DMS 273 (cell line): ENCODE results near the gene ZBTB7C.
A peak's percentile ranks its signal among the peaks of the same experiment; 100 is the strongest.
"Not testable (repeated sequence)": the region's sequence is repeated elsewhere in the genome, so short reads cannot be mapped to it uniquely, and the experiment has no call there.

Source experiments
- DNase-seq: peaks from one replicate; lab custom pipeline; 2025; ENCODE audit not compliant: unreplicated experiment; lab: John Stamatoyannopoulos, UW

The ZBTB7C gene

DNA sequence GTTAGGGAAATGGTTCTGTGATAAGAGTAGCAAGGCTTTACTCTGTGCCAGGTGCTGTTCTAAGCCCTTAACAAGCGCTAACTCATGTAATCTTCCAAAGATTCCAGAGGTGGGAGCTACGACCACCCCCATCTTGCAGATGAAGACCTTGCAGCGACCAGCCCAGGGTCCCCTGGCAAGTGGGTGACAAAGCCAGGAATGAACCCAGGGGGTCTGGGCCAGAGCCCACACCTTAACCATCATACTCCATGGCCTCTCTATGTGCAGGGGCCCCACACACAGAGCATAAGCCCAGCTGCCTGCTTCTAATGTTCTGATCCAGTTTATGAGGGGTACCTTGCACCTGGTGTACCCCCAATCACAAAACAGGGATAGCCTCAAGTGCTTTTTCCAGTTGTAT, 105.3 kb downstream of the ZBTB7C start:
- DNase-seq = no peak

DNA sequence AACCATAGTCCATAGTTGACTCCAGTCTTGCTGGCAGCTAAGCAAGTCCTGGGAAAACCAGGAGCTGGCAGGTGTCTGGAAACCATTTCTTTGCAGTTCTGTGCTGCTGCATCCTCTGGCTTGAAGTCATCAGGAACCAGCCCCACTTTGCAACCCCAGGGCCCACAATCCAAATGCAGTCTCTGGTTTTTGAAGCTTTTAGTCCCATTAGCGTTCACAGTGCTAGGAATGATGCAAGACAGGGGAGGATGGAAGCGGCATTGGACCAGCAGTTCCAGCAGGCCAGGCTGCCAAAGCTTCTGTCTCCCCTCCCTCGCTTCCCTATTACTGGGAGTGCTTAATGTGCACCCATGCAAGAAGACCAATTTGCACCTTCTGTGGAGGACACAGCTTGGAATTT, 106.4 kb downstream of the ZBTB7C start:
- DNase-seq = no peak

DNA sequence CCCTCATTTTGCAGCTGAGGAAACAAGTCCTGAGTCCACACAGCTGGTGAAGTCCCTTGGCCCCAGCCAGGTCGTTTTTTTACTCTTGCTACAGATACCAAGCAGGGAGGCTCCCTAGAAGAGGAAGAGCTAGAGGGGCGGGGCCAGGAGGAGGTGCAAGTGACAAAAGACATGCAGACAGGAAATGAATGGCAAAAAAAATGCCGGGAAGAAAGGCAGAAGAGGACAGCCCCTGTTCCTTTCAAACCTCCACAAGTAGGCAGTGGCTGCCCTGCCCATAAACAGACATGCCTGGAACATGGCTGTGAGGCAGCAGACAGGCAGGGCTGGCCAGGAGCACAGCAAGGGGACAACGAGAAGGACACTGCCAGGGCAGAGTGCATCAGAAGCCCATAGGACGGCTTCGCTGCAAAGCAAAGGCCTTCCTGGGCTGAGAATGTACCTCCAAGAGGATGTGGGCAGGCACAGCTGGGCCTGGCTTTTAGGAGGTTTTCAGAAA, 108.7 kb downstream of the ZBTB7C start:
- no peak for DNase-seq

DNA sequence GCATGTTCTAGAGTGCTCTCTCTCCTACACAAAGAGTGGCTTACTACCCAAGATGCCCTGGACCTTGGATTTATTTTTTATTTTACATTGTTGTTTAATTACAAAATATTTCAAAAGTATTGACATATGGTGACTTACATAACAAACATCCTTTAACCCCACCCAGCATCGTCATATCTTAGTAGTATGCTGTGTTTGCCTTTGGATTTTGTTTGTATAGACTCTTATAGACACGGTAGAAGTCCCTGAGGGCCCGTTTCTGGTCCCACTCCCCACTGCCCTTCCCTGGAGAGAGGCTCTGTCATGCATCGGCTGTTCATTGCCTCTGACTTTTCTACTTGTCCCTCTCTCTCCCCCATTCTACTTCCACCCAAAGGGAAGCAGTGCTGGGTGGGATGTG, 112.0 kb downstream of the ZBTB7C start:
- no peak for DNase-seq

DNA sequence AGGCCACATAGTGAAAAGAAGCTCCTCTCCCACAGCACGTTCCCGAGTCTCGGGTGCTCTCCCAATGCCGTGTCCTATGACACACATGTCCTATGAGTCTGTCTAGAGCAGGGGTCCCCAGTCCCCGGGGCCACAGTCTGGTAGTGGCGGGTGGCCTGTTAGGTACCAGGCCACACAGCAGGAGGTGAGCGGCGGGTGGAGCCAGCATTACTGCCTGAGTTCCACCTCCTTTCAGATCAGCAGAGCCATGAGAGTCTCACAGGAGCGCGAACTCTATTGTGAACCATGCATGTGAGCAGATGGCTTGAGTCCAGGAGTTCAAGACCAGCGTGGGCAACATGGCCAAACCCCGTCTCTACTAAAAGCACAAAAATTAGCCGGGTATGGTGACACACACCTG, 112.6 kb downstream of the ZBTB7C start:
- DNase-seq = no peak

DNA sequence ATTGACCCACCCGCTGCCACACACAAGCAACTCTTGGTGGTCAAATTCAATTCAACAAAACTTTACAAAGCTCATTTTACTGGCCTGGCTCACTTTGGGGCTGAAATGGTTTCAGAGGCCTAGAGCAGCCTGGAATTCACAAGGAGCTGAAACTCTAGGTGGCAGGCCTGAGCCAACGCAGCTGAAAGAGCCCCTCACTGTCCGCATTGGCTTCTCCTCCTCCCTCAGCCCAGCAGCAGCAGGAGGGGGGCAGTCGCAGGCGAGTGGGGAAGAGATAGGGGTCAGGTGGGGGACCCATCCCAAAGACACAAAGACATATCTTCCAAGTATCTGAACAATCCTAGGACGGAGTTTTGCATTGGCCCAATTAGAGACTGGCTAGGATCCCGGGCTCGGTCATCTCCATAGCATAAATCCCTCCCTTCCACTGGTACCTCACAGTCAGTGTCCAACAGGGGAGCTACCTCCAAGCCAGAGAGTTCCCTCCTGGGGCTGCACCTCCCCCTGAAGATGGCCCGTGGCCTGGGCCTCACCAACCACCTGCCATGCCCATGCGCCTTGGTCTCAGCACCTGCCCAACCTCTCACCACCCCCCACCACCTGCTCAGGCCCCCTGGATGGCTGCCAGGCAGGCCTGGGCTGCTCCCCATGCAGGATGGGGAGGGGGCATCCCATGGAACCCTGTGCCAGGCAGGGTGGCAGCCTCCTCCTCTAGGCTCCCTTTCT, 113.4 kb downstream of the ZBTB7C start:
- peak; percentile 15 for DNase-seq

DNA sequence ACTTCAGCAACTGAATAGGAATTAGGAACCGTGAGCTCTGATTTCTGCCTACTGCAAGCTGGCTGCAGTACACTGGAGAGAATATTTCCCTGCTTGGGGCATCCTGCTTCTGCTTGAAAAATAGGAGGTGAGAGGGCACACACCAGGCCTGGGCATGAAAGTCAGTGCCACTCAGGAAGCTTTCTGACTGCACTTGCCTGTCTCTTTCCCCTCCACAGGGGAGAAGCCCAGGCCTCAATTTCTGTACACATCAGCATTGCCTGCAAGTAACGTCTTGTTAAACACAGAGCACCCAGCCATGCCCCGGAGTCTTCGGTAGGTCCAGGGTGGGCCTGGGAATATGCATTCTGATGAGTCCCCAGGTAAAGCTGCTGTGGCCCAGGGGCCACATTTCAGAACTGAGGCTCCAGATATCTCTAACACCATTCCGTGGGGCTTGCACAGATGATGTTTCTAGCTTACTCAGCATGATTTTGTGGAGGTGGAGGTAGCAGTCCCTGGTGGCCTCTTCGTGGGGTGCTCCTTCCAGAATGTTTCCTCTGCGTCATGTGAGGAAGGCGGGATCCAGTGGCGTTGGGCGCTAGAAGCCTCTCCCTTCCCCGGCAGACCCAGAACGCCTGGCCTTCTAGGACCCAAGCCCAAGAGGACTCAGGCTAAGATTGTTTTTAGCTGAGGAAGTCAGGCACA, 114.1 kb downstream of the ZBTB7C start:
- DNase-seq = no peak

DNA sequence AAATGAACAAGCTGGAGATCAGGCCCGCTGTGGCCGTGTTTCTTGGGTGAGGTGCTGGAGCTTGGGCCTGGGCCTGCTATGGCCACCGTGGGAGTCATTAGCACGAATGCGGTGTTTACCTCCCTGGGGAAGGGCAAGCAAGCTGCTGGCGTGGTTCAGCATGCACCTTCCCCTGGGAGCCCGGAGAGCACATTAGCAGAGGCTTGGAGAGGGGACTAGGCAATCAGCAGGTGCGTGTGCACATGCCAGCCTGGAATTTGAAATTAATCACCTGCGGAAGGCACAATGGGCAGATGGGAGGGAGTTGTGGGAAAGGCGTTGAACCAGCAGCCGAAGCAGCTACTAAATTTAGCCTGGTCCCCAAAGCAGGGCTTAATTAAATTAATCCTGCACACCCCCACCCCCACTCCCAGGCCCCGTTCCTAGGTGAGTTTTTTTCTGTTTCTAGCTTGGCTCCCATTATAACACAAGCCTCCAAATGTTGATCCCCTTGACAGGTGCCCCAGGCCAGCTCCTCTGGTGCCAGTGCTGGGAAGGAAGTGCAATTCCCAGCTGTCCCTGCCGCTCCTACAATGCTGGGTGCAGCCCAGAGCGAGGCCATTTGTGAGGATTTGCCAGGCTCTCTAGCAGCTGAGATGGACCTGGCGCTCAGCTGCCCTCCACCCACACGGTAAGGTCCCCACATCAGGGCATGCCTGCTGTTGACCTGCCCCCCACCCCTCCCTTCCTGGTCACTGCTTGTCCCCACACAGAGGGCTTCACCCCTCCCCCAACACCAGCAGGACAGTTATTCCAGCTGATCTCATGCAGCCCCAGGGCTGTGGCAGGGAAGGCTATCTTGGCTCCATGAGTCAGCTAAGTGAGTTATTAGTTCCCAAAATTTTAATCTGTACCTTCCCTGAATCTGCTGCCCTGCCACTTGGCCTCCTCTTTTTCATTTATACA, 115.0 kb downstream of the ZBTB7C start:
- DNase-seq = peak; percentile 35

DNA sequence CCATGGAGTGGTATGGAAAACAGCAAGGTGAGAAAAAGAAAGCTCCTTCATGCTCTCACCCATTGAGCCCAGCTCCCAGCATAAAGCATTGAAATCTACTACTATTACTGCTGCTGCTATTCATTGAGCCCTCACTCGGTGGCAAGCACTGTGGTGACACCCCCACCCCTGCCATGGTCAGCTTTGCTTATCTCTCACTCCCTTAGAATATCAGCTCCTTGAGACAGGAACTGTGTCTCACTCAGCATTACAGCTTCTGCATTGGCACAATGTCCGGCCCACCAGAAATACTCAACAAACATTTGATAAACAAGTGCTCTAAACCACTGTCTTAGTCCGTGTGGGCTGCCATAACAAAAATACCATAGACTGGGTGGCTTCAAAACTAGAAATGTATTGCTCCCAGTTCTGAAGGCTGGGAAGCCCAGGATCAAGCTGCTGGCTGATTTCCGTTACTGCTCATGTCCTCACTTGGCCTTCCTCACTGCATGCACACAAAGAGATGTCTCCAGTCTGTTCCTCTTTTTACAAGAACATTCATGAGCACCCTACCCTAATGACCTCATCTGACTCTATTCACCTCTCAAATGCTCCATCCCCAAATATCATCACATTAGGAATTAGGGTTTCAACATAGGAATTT, 116.3 kb downstream of the ZBTB7C start:
- no peak for DNase-seq

DNA sequence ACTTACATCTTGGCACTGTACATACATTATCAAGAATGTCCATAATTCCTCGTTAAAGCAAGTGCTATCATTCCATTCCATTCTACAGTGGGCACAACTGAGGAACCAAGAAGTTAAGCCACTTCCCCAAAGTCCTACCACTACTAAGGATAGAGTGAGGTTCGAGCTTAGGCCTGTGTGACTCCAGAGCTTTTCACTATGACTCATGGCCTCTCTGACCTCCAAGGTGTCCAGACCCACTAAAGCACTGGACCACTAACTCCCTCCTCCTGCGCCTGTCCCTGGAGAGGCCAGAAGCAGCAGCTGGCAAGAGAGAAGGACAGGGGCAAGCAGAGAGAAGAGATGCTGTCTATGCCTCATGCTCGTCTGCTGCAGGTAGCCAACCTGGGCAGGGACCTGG, 117.0 kb downstream of the ZBTB7C start:
- DNase-seq = no peak

DNA sequence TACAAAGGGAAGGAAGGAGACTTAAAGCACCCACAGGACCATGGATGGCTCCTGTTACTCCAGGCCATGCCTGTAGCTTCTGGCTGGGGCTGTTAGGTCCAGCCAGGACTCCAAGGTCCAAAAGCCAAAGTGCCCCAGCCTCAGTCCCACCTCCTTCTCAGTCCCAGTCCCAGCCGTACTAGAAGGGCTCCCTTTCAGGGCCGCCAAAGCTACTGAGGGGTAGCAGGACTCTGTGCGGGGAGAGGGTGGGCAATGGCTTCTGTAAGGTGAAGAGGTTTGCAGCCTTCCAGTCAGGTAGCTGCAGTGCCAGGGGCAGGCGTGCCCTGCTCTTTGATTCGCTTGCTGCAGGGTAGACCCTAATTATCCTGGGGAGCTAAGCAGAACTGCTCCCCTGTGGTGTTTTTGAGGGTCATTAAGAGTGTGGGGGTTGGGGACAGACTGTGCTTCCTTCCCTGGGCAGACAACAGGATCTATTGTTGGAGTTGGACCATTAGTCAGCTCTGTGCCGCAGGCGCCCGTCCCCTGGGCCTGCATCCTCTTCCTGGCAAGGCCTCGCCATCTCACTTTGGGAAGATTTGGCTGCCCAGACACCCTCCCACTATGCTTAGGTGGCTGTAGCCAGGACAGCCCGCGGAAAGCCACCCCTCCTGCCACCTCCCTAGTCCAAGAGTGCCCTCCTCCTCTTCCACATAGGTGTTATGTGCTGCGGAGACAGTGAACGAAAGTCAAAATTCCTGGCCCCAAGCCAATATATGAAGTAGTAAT, 118.8 kb downstream of the ZBTB7C start:
- DNase-seq = no peak

DNA sequence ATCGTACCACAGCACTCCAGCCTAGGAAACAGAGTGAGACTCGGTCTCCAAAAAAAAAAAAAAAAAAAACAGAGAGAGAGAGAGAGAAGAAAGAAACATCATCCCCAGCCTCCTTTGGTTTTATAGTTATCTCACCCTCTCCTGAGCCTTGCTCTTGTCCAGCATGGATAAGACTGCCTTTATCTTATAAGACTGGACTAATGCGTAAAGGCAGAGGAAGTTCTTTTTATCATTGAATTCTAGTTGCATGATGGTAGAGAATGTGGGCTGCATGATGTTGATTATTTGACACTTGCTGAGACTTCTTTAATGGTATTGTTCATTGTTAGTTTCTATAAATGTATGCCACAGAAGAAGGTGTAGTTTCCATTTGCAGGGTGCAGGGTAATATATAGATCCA, 124.4 kb downstream of the ZBTB7C start:
- DNase-seq = no peak

DNA sequence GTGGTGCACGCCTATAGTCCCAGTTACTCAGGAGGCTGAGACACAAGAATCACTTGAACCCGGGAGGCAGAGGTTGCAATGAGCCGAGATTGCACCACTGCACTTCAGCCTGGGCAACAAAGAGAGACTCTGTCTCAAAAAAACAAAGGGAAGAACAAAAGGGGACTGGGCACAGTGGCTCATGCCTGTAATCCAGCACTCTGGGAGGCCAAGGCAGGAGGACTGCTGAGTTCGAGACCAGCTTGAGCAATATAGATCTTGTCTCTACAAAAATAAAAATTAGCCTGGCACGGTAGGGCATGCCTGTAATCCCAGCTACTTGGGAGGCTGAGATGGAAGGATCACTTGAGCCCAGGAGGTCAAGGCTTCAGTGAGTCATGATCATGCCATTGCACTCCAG, 125.2 kb downstream of the ZBTB7C start:
- DNase-seq = not testable (repeated sequence)

DNA sequence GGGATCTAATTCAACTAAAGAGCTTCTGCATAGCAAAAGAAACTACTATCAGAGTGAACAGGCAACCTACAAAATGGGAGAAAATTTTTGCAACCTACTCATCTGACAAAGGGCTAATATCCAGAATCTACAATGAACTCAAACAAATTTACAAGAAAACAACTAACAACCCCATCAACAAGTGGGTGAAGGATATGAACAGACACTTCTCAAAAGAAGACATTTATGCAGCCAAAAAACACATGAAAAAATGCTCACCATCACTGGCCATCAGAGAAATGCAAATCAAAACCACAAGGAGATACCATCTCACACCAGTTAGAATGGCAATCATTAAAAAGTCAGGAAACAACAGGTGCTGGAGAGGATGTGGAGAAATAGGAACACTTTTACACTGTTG, 127.7 kb downstream of the ZBTB7C start:
- DNase-seq = not testable (repeated sequence)

DNA sequence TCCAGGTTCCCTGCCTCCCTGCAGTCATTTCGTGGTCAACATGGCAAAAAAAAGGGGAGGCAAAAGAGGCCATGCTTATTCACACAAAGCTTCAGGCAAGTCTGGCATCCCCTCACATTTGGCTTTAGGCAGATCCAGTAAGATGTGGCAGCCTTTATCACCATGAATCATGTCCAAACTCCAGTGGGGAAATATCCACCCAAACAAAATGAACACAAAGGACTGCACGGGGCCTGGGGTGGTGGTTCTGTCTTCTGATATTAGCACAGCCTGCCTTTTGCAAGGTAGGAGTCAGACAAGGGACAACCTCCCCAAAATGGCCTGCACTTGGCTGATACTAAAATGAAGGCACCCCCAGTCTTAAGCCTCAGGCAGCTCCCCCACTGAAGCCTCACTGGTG, 129.9 kb downstream of the ZBTB7C start:
- DNase-seq = no peak

DNA sequence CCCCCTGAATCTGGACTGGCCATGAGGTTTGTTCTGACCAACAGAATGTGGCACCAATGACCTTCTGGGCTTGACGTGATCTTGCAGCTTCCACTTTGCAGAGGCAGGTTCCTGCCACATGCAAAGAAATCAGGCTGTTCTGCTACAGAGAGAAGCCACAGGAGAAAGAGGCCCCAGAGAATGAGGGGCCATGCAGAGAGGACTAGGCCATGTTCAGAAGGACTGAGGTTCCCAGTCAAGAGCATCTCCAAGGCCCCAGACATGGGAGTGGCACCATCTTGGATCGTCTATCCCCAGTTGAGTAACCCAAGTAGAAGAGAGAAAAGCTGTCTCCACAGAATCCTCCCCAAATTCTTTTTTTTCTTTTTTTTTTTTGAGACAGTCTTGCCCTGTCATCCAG, 131.1 kb downstream of the ZBTB7C start:
- no peak for DNase-seq

DNA sequence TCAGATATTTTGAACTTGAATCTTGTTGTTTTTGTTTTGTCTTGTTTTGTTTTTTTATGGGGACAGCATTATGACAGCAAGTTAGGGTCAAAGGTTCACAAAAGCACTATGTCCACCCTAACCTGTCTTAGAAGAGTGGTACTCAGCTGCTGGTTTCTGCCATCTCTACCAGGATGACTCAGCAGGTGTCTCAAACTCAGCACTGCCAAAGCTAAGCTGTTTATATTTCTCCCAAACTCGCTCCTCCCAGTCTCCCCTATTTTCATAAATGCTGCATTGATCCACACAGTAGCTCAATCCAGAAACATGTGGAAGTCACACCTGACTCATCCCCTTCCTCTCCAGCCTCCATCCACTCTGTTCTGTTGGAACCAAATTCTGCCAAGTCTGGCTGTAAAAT, 134.9 kb downstream of the ZBTB7C start:
- DNase-seq = no peak

DNA sequence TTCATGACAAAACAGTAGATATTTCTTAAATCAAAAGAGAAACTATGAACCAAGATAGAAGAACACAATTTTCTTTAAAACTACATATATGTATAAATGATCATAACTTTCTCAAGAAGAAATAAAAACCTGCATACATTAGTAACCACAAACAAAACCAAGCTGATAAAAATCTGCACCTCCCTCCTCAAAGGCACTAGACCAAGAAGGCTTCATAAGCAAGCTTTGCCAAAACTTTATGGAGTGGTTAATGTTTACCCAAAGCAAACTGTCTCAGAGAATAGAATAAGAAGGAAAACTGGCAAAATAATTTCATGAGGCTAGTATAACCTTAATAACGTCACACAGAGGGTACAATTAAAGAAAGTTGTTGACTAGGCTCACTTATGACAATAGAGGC, 138.3 kb downstream of the ZBTB7C start:
- DNase-seq = no peak

DNA sequence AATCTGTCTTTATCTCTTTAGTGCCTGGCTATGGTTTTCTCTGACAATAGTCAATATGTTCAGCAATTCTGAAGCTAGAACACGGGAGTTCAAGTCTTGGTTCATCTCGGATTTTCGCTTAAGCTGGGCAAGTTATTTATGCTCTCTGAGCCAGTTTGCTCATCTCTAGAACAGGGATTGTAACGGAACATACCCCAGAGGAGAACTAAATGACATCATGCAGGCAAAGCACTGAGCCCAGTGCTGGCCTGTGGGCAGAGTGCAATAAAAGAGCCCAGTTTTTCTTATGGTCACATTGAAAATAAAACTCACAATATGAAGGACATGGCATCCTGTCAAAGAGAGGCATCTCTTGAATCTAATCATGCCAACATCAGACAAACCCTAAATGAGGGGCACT, 143.9 kb downstream of the ZBTB7C start:
- no peak for DNase-seq
